GM11168 (cell line): ENCODE data around the gene TBX15.
"Not testable (repeated sequence)": the region's sequence is repeated elsewhere in the genome, so short reads cannot be mapped to it uniquely, and the experiment has no call there.

Source experiments
- in situ Hi-C: fragments of 300-500 bp; cut with MboI; formaldehyde crosslinking; loops from one replicate; pipeline ENCODE4 v1.12.0; 2022; ENCODE audit warnings: low sequenced_read_pairs; ENCODE audit not compliant: unreplicated experiment

Gene TBX15

DNA sequence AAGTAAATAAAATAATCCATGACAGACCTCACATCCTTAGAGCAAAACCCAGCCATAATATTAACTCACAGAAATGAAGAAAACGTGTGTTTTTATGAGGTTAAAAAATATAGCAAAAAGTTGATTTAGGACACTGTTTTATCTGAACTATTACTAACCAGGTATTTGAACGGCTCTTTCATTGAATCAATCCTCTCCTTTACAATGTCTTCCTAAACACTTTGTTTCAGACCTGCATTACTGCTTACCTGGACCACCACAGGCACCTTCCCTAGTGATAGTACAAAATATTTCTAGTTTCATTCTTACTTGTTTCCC is 25.0 kb downstream of the TBX15 start:
- in situ Hi-C loops, result no loop called here

DNA sequence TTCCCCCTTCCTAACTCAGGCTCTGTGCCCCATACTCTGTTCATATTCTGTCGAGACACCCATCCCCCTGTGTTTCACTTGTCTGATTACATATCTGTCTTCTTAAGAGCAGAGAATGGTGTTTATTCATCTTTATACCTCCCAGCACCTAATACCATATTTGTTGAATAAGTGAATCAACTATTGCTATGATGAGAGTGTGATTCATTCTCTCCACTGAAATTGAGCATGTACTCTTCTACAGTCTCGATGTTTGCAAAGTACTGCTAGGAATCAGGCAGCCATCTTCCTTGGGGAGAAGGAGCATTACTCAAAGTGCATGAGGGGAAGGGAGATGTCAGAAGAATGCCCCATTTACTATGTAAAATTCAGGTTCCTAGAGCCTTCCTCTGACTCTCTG is 27.0 kb downstream of the TBX15 start:
- in situ Hi-C loops, result no loop called here

DNA sequence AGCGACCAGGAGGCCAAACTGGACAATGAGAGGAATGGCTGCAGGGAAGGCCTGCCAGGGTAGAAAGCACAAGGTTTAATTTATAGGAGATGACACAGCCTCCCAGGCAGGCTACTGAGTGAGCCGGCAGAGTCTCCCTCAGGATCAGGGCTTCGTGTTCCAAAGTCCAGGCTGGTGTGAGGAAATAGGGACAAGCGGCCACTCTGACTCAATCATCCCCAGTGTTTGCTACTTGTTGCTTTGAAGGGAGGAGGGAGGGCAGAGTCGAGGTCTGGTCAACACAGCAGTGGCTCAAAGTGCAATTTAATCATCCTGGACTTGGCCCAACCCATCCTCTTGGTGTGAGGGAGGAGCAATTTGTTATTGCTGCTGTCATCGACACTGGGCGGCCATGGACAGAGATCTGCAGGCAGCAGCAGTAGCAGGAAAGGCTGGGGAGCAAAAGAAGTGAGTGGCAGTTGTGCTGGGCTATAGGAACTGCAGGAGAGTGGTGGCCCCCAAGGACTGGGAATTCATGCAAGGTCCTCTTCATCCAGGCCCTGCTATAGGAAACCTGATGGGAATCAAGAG is 27.5 kb downstream of the TBX15 start:
- in situ Hi-C loops, result no loop called here

GRCh38 chr1:118960026-118960561 is 28.0 kb downstream of the TBX15 start:
- in situ Hi-C loops, result no loop called here

- in situ Hi-C loops, result no loop called here
These were observed 29.1 kb downstream of the TBX15 start for GRCh38 chr1:118958937-118959631.

- in situ Hi-C loops, result no loop called here
These were observed 30.0 kb downstream of the TBX15 start for GRCh38 chr1:118958140-118958539.

DNA sequence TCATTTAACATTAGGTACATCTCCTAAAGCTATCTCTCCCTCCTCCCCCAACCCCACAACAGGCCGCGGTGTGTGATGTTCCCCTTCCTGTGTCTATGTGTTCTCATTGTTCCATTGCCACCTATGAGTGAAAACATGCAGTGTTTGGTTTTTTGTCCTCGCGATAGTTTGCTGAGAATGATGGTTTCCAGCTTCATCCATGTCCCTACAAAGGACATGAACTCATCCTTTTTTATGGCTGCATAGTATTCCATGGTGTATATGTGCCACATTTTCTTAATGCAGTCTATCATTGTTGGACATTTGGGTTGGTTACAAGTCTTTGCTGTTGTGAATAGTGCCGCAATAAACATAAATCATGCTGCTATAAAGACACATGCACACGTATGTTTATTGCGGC is 30.6 kb downstream of the TBX15 start:
- in situ Hi-C loops, result not testable (repeated sequence)

DNA sequence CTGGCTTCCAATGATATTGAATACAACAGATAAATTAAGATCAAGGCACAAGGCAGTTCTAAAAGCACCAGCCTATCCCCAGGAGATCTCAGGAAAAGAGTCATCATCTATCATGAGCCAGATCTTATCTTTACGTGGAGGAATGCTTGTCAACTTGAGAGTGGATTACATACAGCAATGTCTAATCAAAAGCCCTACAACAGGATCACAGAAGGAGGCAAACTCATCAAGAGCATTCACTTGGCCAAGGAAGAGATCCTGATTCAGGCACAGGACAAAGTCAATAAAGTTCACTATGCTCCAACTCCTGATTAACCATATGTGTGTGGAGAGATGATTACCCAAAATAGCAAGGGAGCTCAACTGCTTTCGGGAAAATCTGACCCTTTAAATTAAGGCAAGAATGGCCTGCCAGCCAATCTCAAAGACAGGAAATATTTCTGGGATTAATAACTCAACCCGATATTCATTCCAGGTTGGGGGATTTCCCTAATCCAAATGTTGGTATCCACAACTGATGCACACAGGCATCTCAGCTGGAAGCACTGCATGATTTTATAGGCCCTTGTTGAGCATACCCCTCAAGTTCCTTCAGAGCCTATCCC is 33.7 kb downstream of the TBX15 start:
- in situ Hi-C loops, result no loop called here

DNA sequence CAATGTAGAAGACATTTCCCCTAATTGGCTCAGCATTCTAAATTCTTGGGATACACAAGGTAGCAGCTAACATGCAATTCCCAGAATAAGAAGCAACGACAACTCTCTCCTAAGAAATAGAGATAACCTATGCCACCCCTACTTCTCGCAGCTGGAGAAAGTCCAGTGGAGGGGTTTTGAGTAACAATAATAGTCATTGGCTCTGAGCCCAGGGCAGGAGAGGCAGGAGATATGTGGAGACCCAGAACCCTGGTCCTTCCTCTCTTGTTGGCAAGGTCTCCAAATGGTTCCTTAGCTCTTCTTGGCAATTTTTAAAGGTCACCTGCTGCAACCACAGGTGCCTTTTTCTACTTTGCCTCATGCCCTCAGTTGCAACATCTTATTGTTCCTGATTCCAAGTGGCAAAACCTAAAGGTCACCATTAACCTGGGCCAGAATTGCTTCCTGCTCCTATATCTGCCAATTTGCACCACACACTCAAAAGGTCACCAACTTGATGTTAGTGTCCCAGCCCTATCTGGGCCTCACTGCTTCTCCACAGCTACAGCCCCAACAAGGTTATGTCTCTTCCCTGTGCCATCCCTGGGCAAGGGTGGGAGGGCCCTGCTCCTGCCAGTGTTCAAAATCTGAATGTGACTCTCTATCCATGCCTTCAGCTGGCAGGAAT is 36.7 kb downstream of the TBX15 start:
- in situ Hi-C loops, result no loop called here

DNA sequence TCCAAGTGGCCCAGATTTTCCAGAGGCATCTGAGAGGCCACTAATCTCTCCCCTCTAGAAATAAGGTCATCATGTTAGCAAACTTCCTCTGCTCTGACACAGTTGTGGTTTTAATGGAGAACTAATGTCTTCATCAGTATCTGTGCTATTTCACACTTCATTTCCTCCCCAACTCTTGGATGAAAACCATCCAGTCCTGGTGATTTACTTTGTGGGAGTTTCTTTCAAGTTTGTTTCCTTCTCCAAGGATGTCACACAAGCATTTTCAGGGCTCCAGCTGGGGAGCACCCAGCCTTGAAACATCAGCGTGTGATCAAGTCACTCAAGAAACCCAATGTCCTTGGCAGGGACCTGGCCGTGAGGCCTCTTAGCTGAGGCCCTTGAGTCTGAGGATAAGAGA is 38.8 kb downstream of the TBX15 start:
- in situ Hi-C loops, result no loop called here

DNA sequence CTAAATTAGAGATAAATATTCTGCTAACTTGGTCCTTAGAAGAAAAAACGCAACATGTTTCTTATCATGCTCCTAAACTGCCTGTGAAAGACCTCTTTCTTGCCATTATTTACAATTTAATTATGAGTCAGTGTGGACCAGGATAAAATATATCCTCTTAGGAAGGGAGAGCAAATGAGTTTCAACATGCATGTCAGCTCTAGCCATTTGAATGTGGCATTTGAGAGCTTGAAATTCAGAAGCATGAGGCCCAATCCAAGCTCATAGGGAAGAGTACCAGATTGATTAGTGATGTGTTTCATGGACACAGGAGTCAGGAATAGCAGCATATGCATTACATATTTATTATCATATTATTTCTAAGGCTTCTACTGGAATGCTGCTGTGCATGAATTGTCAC is 39.3 kb downstream of the TBX15 start:
- in situ Hi-C loops, result no loop called here

GRCh38 chr1:118948351-118948750 is 39.8 kb downstream of the TBX15 start:
- in situ Hi-C loops, result no loop called here

DNA sequence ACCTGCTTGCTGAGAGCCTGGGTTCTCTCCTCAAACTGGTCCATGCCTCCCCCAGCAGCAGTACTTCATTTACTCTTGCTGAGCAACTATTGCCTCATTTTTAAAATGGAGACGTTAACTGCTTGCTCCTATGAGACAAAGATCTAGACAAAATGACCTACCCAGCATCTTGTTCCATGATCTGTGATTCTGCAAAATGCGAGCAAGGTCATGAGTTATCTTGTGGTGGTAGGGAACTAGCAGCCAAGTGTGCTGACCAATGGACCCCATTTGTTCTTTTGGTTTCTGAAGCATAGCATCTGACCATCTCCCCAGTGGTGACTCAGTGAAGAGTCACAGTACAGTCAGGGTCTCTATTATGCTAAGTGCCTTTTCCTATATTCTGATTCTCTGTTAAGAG is 40.4 kb downstream of the TBX15 start:
- in situ Hi-C loops, result no loop called here

GRCh38 chr1:118947003-118947765 is 41.0 kb downstream of the TBX15 start:
- in situ Hi-C loops, result no loop called here

DNA sequence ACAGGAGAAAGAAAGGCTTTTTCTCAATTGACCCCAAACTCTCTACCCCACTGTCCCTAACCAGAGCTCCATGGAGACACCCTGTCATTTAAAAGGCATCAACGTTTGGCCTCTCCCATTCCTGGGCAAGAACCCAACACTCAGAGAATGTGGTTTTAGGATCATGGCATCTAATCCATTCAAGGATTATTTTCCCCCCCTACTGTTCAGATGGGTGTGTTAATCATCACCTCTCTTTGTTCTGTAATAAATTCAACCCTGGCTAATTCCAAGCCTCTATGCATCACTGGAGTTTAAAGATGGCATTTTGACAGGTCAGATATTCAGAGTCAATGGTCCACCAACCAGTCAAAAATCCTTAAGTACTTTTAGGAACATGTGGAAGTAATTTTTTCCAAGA is 42.7 kb downstream of the TBX15 start:
- in situ Hi-C loops, result no loop called here

- in situ Hi-C loops, result no loop called here
These were observed 43.6 kb downstream of the TBX15 start for GRCh38 chr1:118944546-118944945.

DNA sequence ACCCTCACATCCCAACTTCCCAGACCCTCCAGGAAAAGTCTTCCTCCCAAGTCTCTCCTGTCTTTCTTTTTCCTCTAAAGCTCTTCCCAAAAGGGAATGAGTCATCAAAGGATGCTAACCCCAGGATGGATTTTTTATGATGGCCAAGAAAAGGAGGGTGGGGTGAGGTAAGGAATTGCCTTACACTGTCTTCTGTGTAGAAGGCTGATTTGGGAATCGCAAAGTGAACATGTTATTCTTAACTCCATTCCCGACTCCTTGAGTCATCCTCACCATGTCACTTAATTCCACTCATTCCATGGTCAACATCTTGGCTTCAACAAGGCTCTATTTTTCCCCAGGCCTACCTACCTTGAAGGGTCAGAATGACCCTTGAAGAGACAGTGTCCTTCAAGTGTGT is 44.0 kb downstream of the TBX15 start:
- in situ Hi-C loops, result no loop called here

DNA sequence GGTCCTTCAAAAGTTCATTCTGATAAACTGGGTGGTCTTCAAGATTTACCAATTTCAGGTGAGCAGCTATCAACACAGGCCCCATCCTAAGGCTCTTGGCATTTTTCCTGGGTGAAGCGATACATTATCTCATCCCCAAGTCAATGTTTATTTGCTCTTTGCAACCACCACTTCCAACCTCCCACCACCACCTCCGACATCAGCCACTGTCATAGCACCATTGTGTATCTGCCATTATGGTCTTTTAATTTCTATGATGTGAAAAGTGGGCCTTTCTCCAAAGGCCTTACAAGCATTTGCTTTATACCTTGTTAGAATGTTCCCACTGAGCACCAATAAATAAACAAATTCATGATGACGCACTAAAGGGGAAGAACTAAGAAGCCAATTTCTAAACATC is 47.2 kb downstream of the TBX15 start:
- in situ Hi-C loops, result no loop called here

DNA sequence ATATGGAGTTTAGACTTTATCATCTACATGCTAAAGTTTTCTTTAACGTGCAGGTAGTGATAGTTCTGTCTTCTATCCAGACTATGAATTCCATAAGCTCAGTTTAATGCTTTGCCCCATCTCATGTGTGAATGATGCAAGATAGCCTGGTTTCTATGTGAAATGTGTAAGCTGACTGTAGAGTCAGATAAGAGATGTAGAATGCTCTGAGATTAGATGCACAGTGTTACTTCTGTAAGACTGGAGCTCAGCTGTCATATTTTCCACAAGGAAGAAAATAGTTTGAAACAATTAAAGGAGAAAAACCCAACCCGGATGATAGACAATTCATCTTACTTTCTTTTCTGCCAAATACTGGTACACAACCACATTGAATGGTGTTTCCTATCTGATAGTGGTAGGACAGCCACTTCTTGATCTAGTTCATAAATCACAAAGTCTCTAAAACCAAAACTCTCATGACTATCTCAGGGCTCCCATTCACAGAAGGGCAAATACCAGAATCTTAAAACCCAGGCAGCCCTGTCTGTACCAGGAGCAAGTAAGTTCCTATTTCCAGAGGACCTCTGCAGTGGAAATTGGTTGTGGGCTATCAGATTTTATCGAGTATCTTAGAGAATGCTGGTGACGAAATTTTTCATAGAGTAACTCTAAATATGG is 50.6 kb downstream of the TBX15 start:
- in situ Hi-C loops, result no loop called here

DNA sequence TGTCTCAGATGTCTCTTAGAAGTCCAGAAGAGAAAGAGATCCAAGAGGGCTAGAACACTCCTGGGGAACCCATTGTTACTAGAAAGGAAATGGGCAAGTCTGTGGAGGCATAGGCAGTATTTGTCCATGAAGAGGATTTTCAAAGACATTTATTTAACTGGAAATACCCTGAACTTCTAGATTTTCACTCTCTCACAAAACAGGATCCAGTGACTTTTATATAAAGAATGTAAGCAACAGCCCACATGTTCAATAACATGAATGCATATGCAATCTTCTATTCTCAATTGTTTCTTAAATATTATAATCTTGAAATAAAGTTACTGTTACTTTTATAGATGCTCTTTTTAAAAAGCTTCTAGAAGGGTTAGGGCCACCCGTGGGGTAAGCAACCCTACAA is 53.4 kb downstream of the TBX15 start:
- in situ Hi-C loops, result no loop called here
